ENCODE measurements around the gene ADPRM.

Gene ADPRM

DNA sequence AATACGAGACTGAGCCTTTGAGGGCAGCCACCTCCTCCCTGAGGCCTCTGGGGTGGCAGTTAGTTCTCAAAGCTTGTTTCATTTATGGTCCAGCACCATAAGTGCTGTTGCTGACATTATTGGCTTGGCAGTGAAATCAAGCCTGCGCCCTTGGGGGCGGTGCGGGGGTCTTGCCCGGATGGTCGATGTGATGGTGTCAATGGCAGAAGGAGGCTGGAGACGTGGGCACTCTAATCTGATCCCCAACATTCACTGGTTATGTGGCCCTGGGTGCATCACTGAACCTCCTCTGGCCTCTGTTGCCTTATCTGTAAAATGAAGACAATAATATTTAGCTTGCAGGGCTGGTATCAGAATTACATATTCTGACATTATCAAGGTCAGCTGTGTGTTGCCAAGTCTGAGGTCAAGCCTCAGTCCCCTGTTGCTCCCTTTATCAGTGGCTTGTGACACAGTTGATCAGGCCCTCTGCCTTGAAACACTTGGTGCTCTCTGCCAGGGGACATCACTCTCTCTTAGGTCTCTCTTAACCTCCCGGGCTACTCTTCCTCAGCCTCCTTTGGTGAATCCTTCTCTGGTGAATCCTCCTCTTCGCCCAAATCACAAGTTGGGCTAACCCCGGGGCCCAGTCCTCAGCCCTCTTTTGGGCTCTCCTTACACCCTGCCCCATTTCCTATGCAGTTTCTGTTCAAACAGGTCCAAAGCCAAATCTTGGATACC is 44.2 kb downstream of the ADPRM start:
- DNase-seq (ENCODE audit: low read depth) = no peak

DNA sequence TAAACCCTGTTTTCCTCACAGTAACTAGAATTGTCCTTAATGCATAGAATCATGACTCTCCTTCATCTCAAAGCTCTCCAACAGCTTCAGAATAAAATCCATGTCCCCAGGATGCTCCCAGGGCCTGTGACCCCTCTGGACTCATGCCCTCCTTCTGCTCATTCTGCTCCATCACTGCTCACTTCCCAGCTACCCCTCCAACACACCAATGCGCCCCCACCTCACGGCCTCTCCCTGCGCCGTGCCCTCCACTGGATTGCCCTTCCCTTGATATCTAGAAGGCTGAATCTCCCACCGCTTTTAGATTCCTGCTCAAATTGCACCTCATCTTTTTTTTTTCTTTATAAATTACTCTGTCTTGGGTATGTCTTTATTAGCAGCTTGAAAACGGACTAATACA is 45.0 kb downstream of the ADPRM start:
- DNase-seq (ENCODE audit: low read depth) = no peak

DNA sequence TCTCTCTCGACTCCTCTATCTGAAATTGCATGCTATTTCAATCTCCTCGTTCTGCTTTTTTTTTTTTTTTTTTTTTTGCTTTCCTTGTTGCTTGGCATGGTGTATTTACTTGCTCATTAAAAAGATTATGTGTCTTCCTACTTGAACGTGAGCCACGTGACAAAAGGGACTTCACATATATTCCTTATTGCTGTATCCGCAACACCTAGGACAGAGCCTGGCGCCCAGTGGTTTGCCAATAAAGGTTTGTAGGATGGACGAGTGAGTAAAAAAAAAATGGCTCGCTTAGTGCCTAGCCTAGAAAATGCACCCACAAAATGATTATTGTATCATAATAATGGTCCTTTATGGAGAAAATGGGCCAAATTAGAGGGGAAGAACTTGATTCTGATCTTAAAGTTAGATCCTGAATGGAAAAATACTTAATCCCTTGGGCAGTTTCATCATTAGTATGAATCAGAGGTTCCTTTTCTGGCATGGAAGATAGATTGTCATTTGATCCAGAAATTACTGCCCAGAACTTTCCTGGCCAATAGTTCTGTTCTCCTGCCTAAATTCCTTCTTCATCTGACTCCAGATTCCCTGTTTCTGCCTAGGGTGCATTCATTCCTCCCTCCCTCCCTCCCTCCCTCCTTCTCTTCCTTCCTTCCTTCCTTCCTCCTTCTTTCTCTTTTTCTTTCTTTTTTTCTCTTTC is 46.1 kb downstream of the ADPRM start:
- DNase-seq (ENCODE audit: low read depth) = no peak

DNA sequence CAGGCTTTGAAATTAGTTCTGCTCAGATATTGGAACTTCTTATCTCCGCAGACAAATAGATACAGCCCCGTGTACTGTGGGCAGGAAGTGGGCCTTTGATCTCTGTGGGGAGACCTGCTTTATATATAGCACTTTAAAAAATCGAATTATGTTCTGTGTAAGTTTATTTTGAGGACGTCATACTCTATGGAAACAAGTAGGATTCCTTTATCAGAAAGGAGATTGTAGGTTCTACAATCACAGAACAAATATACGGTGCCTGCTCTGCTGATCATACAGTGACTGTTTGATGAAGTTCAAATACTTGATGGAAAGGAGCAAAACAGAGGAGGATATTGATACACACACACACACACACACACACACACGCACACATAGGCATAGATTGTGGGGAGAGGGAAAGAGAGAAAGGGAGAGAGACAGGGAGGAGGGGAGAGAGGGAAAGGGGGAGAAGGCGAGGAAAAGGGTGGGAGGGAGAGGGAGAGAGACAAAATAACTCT is 47.2 kb downstream of the ADPRM start:
- DNase-seq (ENCODE audit: low read depth) = no peak

DNA sequence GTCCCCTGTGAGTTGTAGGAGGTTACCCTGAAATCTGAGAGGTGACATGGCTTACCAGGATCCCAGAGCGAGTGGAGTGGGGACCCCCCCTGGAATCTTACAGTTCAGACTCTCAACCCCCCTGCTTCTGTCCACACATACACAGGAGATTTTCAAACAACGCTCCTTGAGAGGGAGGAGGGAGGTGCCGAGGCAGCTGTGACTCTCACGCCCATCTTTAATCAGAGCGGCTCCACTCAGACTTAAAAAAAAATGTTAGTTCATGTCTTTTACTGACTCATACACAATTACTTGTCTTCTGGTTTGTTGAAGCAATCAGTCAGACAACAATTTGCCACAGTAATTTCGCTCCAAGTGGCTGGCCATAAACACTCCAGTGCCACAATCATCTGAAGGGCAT is 47.8 kb downstream of the ADPRM start:
- DNase-seq (ENCODE audit: low read depth) = no peak

DNA sequence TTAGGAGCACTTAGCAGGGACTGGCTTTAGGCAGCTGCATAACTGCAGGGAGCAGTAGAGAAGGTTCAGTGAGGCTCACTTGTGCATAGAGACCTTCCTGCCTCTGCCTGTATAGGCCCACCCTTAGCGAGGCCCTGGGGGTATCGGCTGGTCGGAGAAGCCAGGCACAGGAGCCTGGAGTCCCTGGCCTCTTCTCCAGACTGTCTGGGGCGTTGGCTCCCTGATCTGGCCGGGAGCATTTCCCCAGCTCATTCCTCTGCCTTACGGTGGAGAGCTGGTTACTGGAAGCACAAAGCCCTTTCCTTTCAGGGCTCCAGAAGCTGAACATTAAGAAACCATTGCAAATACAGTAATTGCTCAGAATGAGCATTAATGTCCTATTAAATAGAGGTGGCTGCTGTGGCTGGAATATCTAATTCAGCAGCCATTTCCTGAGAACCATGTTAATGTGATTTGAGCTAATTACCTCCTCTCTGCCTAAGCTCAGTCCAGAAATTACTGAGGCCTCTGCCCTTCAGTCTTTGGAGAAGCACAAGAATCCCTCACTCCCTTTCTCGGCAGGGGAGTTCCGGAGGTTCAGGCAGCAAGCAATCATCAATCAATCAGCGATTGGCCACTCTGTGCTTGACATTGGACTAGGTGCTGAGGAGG is 51.3 kb downstream of the ADPRM start:
- no peak for DNase-seq (ENCODE audit: low read depth)

DNA sequence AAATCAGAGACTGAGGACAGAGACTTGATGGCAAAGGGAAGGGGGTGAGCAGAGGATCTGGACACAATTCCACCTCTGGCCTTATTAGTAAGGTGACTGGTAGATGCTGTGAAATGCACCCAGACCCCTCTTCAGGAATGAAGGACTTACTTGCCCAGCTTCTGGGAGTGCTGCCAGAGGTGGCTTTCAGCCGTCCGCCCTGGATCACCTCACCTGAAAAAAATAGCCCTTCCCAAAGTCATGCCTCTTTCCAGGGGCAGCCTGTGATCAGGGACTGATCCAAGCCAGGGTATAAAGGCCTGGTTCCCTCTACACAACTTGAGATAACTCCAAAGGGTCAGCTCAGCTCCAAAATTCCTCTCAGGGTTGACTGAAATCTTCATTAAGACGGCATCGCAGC is 52.8 kb downstream of the ADPRM start:
- DNase-seq (ENCODE audit: low read depth) = no peak

DNA sequence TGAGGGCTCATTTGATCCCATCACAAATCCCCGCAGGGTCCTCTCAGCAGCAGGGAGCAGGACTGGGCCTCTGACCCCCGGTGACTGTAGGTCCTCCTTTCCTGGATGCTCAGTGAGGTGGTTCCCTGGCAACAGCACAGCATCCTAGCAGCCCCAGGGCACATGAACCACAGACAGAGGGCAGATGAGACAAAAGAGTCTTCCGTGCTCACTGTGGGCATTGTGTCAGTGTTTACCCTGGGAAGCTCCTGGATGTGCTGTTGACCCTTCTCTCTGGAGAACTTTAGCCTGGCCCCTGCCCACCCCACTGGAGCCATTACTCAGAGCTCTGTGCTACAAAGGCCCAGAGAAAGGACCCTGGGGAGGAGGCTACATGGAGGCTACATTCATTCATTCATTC is 54.2 kb downstream of the ADPRM start:
- DNase-seq (ENCODE audit: low read depth) = no peak

DNA sequence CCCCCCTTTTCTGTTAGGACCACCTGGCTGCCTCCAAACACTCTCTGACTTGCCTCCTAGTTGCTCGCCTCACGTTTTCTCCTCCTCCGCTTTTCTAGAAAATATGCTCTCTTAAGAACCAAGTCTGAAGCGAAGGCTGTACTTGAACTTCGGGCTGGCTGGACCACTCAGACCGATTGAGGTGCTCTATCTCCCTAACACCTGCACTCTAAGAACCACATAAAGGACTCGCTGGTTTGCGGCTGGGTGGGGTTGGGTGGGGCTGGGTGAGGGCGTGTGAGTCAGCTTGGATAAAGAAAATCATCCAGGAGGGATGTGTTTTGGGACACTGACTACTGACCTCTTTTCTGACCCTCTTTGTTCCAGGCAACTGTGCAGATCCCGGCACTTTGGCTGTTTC is 55.3 kb downstream of the ADPRM start:
- DNase-seq (ENCODE audit: low read depth) = no peak

DNA sequence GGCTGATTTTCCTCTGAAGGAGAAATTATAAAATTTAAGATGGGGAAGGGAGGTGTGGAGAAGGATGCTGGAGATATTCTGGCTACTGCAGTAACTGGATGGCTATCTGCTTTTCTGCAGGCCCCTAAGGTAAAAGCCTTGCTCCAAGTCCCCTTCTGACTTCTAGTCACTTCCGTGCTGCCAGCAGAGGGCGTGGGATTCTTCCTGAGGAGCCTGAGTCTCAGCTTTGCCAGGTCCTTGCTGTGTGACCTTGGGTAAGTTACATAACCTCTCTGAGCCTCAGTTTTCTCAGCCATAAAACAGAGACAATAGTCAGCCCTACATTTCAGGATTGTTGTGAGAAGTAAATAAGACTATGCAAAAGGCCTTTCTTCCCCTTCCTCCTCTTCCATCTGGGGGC is 56.7 kb downstream of the ADPRM start:
- no peak for DNase-seq (ENCODE audit: low read depth)

DNA sequence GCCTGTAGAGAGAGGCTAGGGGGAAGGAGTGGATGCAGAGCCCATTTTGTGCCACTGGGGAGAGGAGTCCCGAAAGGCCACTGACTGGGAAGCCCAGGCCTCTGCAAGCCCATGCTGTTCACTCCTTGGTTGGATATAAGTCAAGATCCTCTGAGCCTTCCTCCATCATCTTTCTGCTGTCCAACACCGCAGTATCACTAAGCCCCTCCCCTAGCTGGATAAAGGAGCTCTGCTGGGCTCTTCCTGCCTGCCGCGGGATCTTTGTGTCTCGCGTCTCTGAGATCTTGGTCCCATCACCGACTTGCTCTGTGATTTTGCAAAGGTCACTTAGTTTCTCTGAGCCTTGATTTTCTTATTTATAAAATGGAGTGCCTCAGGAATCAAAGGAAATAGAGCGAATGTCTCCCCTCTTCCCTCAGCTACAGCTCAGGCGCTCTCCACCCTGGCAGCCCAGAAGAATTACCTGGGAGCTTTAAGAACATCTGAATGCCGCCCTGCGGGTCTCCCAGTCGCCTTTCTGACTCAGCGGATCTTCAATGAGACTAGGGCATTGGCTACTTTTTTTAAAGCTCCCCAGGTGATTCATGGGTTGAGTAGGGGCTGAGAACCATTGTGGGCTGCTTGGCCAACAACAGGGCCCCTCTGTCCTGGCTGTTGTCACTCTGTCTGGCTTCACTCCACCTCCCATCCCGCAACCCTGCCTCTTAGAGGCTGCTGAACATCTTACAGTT is 57.6 kb downstream of the ADPRM start:
- no peak for DNase-seq (ENCODE audit: low read depth)

DNA sequence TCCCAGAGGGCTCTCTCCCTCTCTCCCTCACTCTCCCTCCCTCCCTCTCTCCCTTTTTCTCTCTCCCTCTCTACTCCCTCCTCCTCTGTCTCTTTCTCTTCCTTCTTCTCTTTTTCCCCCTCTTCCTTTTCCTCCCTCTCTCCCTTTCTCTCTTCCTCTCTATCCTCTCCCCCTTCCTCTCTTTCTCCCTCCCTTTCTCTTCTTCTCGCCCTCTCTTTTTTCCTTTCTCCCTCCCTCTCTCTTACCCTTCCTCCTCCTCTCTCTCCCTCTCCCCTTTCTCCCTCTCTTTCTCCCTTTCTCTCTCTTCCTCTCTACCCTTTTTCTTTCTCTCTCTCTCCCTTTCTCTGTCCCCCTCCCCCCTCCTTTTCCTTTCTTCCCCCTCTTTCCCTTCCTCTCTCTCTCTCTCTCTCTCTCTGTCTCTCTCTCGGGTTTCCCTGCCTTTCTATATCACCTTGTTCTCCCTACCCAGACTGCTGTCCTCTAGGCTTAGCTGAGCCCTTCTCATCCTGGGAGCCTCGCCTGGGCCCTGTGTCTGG is 58.3 kb downstream of the ADPRM start:
- DNase-seq (ENCODE audit: low read depth) = no peak

DNA sequence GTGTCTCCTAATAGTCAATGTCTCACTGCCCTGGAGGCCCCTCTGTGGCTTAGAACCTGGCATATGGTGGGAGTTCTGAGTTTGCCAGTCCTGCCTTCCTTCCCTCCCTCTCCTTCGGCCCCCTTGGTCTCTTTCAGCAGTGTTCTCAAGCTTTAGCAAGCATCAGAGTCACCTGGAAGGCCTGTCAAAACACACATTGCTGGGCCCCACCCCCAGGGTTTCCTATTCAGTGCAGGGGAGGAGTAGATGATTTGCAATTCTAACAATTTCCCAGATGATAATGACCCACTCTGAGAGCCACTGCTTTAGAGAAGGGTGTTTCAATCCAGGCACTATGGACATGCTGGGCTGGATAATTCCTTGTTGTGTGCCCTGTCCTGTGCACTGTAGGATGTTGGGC is 58.8 kb downstream of the ADPRM start:
- DNase-seq (ENCODE audit: low read depth) = no peak

DNA sequence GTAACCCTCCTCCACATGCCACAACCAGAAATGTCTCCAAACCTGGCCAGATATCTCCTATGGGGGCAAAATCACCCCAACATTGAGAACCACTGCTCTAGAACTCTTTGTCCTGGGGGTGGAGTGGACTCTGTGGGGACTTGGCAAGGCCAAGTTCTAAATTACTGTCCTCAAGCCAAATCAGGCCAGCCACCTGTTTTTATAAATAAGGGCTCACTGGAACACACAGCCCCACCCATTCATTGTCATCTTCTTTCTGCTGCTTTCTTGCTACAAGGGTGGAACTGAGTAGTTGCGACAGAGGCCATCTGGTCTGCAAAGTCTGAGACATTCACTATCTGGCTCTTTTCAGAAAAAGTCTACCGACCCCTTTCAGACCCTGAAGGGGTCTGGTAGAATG is 59.2 kb downstream of the ADPRM start:
- no peak for DNase-seq (ENCODE audit: low read depth)

DNA sequence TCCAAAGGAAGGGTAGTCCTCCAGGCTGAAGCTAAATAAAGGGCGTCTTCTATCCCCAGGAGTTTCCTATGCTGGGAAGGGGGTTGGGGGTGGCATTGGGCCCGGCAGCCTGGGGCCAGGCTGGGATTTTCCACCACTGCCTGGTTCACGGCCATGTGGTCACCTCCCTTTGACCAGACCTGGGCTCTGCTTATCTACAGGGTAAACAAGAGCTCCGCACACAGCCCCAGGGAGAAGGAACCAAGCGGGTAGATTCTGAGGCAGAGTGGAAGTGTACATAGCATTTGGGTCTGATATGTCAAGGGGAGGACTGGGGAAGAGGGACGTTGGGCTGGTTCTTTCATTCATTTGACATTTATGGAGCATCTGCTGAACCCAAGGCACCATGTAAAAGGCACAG is 59.7 kb downstream of the ADPRM start:
- DNase-seq (ENCODE audit: low read depth) = no peak

DNA sequence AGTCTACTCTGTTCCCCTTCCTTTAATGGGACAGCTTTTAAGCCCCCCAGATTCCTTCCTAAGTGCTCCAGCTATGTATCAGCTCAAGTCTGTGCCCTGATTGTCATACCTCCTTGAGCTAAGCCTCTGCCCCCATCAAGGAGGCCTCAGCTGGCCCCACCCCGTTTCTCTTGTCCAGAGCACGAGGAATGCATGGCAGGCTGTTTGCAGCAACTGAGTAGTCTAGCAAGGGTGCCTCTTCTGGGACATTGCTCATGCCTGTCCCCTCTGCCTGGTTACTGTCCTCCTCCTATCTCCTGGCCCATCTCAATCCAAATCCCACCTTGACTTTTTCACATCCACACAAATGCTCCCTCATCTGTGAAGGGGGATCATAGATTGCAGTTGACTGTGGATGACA is 60.3 kb downstream of the ADPRM start:
- no peak for DNase-seq (ENCODE audit: low read depth)

DNA sequence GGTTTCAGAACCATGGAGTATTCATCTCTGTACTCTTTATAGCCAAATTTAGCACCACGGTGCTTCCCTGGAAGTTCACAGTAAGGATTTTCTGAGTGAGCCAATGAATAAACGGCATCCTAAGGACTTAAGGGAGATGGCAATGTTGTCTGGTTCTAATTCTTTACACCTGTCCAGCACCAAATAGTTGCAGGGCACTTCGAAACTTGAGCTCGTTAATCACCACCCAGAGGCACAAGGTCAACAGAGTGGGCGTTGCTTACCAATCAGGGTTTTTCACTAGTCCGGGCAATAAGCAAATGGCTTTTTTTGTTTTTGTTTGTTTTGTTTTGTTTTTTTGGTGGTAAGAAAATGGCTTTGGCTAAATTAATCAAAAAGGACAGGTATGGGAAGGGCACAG is 60.7 kb downstream of the ADPRM start:
- DNase-seq (ENCODE audit: low read depth) = no peak
